A549 (cell line): ENCODE measurements around the gene TEF. TPM values are rescaled to one million over a fixed set of nuclear protein-coding genes. Genes with fewer than 3 reads are reported as not detected.

Experiments
- ATAC-seq, 2 experiments: fragments of 200-7000 bp in 1 of 2; fragments of >200 bp in 1 of 2; cut with Nextera tagmentation in 1 of 2; cut with Tn5 transposase in 1 of 2; 3 replicates each; pipeline versions ENCODE4 v1.8.0 to v1.9.1; 2018 to 2020; ENCODE audit warnings: mild to moderate bottlenecking in 1 of 2, moderate library complexity in 1 of 2
- CTCF ChIA-PET: fragments of 300-600 bp; sonication (Branson Sonifier 250); formaldehyde crosslinking; extraction: SDS; loops from one replicate; lab custom pipeline; 2021; ENCODE audit warnings: antibody characterized with exemption, inconsistent platforms; lab: Yijun Ruan, JAX
- POLR2A ChIA-PET: fragments of 350-600 bp; formaldehyde crosslinking; extraction: SDS; loops from one replicate; lab custom pipeline; 2021; ENCODE audit warnings: antibody characterized with exemption, inconsistent platforms; lab: Yijun Ruan, JAX
- DNase-seq, 2 experiments: peaks; one replicate each; pipeline versions ENCODE4 v3.0.0 to v3.0.0-alpha.2; 2011 to 2016; ENCODE audit warnings: low read depth in 1 of 2, low spot score in 1 of 2
- FAIRE-seq: peaks from 2 replicates; lab custom pipeline; 2011; peaks lifted over from hg19 to GRCh38; lab: Jason Lieb, UNC
- H3K27ac ChIP-seq, 2 experiments: fragments of >200 bp; sonication (Bioruptor Twin); formaldehyde crosslinking; 3 replicates each; pipeline ENCODE4 v1.5.1; 2016 to 2017
- H3K4me1 ChIP-seq: fragments of >200 bp; sonication (Bioruptor Twin); formaldehyde crosslinking; 3 replicates; pipeline ENCODE4 v1.6.1; 2016
- H3K4me2 ChIP-seq: fragments of >200 bp; sonication (Bioruptor Twin); formaldehyde crosslinking; 3 replicates; pipeline ENCODE4 v1.6.1; 2016
- H3K4me3 ChIP-seq: fragments of >200 bp; sonication (Bioruptor Twin); formaldehyde crosslinking; 3 replicates; pipeline ENCODE4 v1.5.1; 2016
- H3K9me3 ChIP-seq: fragments of >200 bp; sonication (Bioruptor Twin); formaldehyde crosslinking; 3 replicates; pipeline ENCODE4 v1.6.1; 2016
- BHLHE40 ChIP-seq: IDR thresholded peaks from 2 replicates; pipeline ENCODE4 v1.6.1; 2012; ENCODE audit warnings: low read depth, low read length, inconsistent platforms
- CBX2 ChIP-seq: fragments of 200-600 bp; sonication (generic); IDR thresholded peaks from 2 replicates; pipeline ENCODE4 v1.6.1; 2016; ENCODE audit warnings: low read depth, mild to moderate bottlenecking, borderline replicate concordance
- EP300 ChIP-seq, 2 experiments: fragments of >200 bp; sonication (Bioruptor Twin); formaldehyde crosslinking; IDR thresholded peaks; 2 replicates in 1 of 2; 3 replicates in 1 of 2; pipeline ENCODE4 v1.6.1; 2016 to 2017
- FOSL2 ChIP-seq, 2 experiments: fragments of 450-650 bp in 1 of 2; fragments of >200 bp in 1 of 2; sonication (Bioruptor Twin) in 1 of 2; formaldehyde crosslinking; IDR thresholded peaks; 2 replicates each; pipeline versions ENCODE4 v1.5.0 to v1.6.1; 2016 to 2020; ENCODE audit warnings: mild to moderate bottlenecking in 1 of 2, moderate library complexity in 1 of 2
- HEYL ChIP-seq: fragments of 250-450 bp; sonication (Bioruptor Pico); IDR thresholded peaks from 2 replicates; pipeline ENCODE4 v1.8.0; 2021; ENCODE audit warnings: mild to moderate bottlenecking, moderate library complexity
- HOXA7 ChIP-seq: fragments of 250-450 bp; sonication (Bioruptor Pico); IDR thresholded peaks from 2 replicates; pipeline ENCODE4 v1.5.0; 2020; ENCODE audit warnings: mild to moderate bottlenecking, moderate library complexity
- HOXB5 ChIP-seq: fragments of 250-450 bp; sonication (Bioruptor Pico); IDR thresholded peaks from 2 replicates; pipeline ENCODE4 v1.5.0; 2020; ENCODE audit warnings: mild to moderate bottlenecking, moderate library complexity
- MAFK ChIP-seq: fragments of 450-650 bp; IDR thresholded peaks from 2 replicates; pipeline ENCODE4 v1.6.1; 2014; ENCODE audit not compliant: partially characterized antibody
- MAZ ChIP-seq: fragments of 150-350 bp; IDR thresholded peaks from 2 replicates; pipeline ENCODE4 v1.6.1; 2014; ENCODE audit warnings: antibody characterized with exemption, low read depth, low read length, borderline replicate concordance
- NPAS2 ChIP-seq: fragments of 250-450 bp; sonication (Bioruptor Pico); IDR thresholded peaks from 2 replicates; pipeline ENCODE4 v1.8.0; 2022; ENCODE audit warnings: mild to moderate bottlenecking, moderate library complexity, borderline replicate concordance
- NR3C1 ChIP-seq: fragments of >200 bp; sonication (Bioruptor Twin); formaldehyde crosslinking; IDR thresholded peaks from 3 replicates; pipeline ENCODE4 v1.6.1; 2017
- POLR2AphosphoS2 ChIP-seq: conservative IDR thresholded peaks from 2 replicates; pipeline ENCODE4 v1.6.1; 2012; ENCODE audit warnings: low read length, improper control_type of control experiment, inconsistent platforms
- RARB ChIP-seq: fragments of 250-450 bp; sonication (Bioruptor Pico); IDR thresholded peaks from 2 replicates; pipeline ENCODE4 v1.8.0; 2021; ENCODE audit warnings: mild to moderate bottlenecking, moderate library complexity
- RFX5 ChIP-seq: fragments of 450-650 bp; IDR thresholded peaks from 2 replicates; pipeline ENCODE4 v1.7.1; 2014; ENCODE audit warnings: antibody characterized with exemption, mild to moderate bottlenecking, moderate library complexity
- RNF2 ChIP-seq: fragments of 200-600 bp; sonication (generic); IDR thresholded peaks from 2 replicates; pipeline ENCODE4 v1.6.1; 2016; ENCODE audit warnings: low read depth, mild to moderate bottlenecking, antibody characterized with exemption, moderate library complexity, borderline replicate concordance
- SMC3 ChIP-seq: fragments of >200 bp; sonication (Bioruptor Twin); formaldehyde crosslinking; IDR thresholded peaks from 3 replicates; pipeline ENCODE4 v1.6.1; 2018; ENCODE audit warnings: inconsistent platforms
- SREBF2 ChIP-seq: fragments of 450-650 bp; IDR thresholded peaks from 2 replicates; pipeline ENCODE4 v1.6.1; 2014; ENCODE audit warnings: mild to moderate bottlenecking, moderate library complexity
- TP53 ChIP-seq: fragments of 250-450 bp; sonication (Bioruptor Pico); IDR thresholded peaks from 2 replicates; pipeline ENCODE4 v1.5.0; 2021; ENCODE audit warnings: mild to moderate bottlenecking, moderate library complexity
- ZFP36 ChIP-seq: fragments of 450-650 bp; IDR thresholded peaks from 2 replicates; pipeline ENCODE4 v1.6.1; 2014; ENCODE audit warnings: borderline replicate concordance; ENCODE audit not compliant: partially characterized antibody
- ZSCAN20 ChIP-seq: fragments of 250-450 bp; sonication (Bioruptor Pico); IDR thresholded peaks from 2 replicates; pipeline ENCODE4 v1.8.0; 2022; ENCODE audit warnings: mild to moderate bottlenecking, moderate library complexity
- WGBS: methylation state at CpG from one replicate; pipeline ENCODE4 v1.1.6; 2017; ENCODE audit errors: missing lambda C conversion rate; 5-methylcytosine and 5-hydroxymethylcytosine counted together
- polyA plus RNA-seq, 4 experiments: library from polyadenylated mRNA; depleted of rRNA in 3 of 4; stranded (reverse); fragments of >200 nt; fragmentation: RNase III in 1 of 4; extraction: RNeasy Plus Mini Kit Qiagen cat#74134 plus additional on column Dnase treatment in 1 of 4; gene quantifications; 2 replicates in 3 of 4; 3 replicates in 1 of 4; pipeline ENCODE4 v1.2.3, GENCODE V29; 2011 to 2017
- TF ChIP-seq, protein P1 (sequence below): fragments of >200 bp; sonication (Bioruptor Twin); formaldehyde crosslinking; IDR thresholded peaks from 3 replicates; pipeline ENCODE4 v1.5.1; 2016
- TF ChIP-seq, protein P2 (sequence below): fragments of >200 bp; sonication (Bioruptor Twin); formaldehyde crosslinking; IDR thresholded peaks from 2 replicates; pipeline ENCODE4 v1.6.1; 2016
- TF ChIP-seq, protein P3 (sequence below): fragments of 250-450 bp; sonication (Bioruptor Pico); IDR thresholded peaks from 2 replicates; pipeline ENCODE4 v1.5.0; 2021; ENCODE audit warnings: mild to moderate bottlenecking, moderate library complexity, borderline replicate concordance
- TF ChIP-seq, protein P4 (sequence below): IDR thresholded peaks from 2 replicates; pipeline ENCODE4 v1.6.1; 2012
- TF ChIP-seq, protein P5 (sequence below): fragments of 150-350 bp; IDR thresholded peaks from 2 replicates; pipeline ENCODE4 v1.6.1; 2014; ENCODE audit warnings: low read depth, mild to moderate bottlenecking, low read length
- TF ChIP-seq, protein P6 (sequence below): fragments of 200-600 bp; sonication (generic); IDR thresholded peaks from 2 replicates; pipeline ENCODE4 v1.6.1; 2016; ENCODE audit warnings: antibody characterized with exemption, mild to moderate bottlenecking, moderate library complexity

Gene TEF
- polyA plus RNA-seq, 2 of the 4 experiments (the other 2 are of a cell fraction): 1.4 to 2.8 TPM

DNA sequence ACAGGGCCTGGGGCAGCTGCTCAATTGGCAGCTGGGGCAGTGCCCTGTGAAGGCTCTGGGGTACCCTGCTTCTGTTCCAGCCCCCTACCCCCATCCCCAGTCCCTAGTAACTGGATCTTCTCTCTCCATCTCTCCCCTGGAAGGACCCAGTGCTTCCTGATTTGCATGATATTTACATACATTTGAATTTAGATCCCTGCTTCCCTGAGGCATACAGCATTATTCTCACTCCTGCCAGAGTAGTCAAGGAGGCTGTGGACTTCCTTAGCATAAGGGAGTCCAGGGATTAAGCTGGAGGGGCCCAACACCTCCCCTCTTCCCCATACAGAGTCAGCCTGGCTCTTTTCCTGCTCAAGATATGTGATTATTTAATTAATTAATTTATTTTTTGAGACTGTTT, 24.7 kb downstream of the TEF start:
- ChIA-PET CTCF (interaction anchor here (0.9 to 9.7 kb wide), 2 partner anchors 95 to 111 kb away, joined by 3 to 196 read pairs; no protein-coding TSS in a partner anchor), POLR2A (no interaction called here)
- H3K27ac ChIP-seq: no peak overlapping the region
- no peak overlapping the region for H3K4me3 ChIP-seq
- peaks cover 13% of the 10 kb centered on the region for H3K4me1 ChIP-seq
- no peak overlapping the region for H3K4me2 ChIP-seq
- ATAC-seq (no peak), FAIRE-seq (no peak), DNase-seq (no peak)
- H3K9me3 ChIP-seq: no peaks in the 10 kb centered on the region
- no peak for TF ChIP-seq HEYL (CRISPR knock-in tag)
- no peak for TF ChIP-seq TP53 (CRISPR knock-in tag)
- TF ChIP-seq SREBF2: no peak
- no peak for TF ChIP-seq ZFP36
- TF ChIP-seq, protein P1, sequence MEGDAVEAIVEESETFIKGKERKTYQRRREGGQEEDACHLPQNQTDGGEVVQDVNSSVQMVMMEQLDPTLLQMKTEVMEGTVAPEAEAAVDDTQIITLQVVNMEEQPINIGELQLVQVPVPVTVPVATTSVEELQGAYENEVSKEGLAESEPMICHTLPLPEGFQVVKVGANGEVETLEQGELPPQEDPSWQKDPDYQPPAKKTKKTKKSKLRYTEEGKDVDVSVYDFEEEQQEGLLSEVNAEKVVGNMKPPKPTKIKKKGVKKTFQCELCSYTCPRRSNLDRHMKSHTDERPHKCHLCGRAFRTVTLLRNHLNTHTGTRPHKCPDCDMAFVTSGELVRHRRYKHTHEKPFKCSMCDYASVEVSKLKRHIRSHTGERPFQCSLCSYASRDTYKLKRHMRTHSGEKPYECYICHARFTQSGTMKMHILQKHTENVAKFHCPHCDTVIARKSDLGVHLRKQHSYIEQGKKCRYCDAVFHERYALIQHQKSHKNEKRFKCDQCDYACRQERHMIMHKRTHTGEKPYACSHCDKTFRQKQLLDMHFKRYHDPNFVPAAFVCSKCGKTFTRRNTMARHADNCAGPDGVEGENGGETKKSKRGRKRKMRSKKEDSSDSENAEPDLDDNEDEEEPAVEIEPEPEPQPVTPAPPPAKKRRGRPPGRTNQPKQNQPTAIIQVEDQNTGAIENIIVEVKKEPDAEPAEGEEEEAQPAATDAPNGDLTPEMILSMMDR: no peak
- TF ChIP-seq, protein P2, sequence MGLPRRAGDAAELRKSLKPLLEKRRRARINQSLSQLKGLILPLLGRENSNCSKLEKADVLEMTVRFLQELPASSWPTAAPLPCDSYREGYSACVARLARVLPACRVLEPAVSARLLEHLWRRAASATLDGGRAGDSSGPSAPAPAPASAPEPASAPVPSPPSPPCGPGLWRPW: no peak
- TF ChIP-seq HOXB5 (CRISPR knock-in tag): no peak
- TF ChIP-seq MAFK: no peak
- no peak for TF ChIP-seq RFX5

DNA sequence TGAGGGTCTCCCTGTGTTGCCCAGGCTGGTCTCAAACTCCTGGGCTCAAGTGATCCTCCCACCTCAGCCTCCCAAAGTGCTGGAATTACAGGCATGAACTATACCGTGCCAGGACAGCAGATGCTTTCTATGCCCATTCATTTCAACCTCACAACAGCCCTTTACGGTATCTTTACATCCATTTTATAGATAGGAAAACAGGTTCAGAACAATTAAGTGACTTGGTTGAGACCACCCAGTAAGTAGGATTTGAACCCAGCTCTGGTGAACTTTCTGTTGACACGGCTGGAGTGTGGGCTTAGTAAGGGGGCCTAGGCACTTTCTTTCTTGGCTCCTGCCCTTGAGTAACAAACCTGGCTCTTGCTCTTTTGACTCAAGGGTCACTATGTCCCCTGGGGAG, 25.7 kb downstream of the TEF start:
- DNase-seq (no peak), ATAC-seq (no peak), FAIRE-seq (no peak)
- ChIA-PET POLR2A (no interaction called here), CTCF (interaction anchor here (0.9 to 9.7 kb wide), 2 partner anchors 94 to 110 kb away, joined by 3 to 196 read pairs; no protein-coding TSS in a partner anchor)
- TF ChIP-seq MAZ: no peak
- TF ChIP-seq, protein P3, sequence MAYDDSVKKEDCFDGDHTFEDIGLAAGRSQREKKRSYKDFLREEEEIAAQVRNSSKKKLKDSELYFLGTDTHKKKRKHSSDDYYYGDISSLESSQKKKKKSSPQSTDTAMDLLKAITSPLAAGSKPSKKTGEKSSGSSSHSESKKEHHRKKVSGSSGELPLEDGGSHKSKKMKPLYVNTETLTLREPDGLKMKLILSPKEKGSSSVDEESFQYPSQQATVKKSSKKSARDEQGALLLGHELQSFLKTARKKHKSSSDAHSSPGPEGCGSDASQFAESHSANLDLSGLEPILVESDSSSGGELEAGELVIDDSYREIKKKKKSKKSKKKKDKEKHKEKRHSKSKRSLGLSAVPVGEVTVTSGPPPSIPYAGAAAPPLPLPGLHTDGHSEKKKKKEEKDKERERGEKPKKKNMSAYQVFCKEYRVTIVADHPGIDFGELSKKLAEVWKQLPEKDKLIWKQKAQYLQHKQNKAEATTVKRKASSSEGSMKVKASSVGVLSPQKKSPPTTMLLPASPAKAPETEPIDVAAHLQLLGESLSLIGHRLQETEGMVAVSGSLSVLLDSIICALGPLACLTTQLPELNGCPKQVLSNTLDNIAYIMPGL: no peak
- TF ChIP-seq, protein P4, sequence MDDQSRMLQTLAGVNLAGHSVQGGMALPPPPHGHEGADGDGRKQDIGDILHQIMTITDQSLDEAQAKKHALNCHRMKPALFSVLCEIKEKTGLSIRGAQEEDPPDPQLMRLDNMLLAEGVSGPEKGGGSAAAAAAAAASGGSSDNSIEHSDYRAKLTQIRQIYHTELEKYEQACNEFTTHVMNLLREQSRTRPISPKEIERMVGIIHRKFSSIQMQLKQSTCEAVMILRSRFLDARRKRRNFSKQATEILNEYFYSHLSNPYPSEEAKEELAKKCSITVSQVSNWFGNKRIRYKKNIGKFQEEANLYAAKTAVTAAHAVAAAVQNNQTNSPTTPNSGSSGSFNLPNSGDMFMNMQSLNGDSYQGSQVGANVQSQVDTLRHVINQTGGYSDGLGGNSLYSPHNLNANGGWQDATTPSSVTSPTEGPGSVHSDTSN: no peak
- no peak for TF ChIP-seq RARB (CRISPR knock-in tag)
- no peak for TF ChIP-seq HEYL (CRISPR knock-in tag)
- TF ChIP-seq ZSCAN20 (CRISPR knock-in tag): no peak
- TF ChIP-seq, protein P2: no peak
- TF ChIP-seq, protein P5, sequence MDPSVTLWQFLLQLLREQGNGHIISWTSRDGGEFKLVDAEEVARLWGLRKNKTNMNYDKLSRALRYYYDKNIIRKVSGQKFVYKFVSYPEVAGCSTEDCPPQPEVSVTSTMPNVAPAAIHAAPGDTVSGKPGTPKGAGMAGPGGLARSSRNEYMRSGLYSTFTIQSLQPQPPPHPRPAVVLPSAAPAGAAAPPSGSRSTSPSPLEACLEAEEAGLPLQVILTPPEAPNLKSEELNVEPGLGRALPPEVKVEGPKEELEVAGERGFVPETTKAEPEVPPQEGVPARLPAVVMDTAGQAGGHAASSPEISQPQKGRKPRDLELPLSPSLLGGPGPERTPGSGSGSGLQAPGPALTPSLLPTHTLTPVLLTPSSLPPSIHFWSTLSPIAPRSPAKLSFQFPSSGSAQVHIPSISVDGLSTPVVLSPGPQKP: no peak
- no peak for TF ChIP-seq CBX2
- TF ChIP-seq NPAS2 (CRISPR knock-in tag): no peak
- no peak for TF ChIP-seq HOXA7 (CRISPR knock-in tag)
- TF ChIP-seq POLR2AphosphoS2: no peak
- no peak for TF ChIP-seq NR3C1
- TF ChIP-seq SMC3: no peak
- TF ChIP-seq, protein P6, sequence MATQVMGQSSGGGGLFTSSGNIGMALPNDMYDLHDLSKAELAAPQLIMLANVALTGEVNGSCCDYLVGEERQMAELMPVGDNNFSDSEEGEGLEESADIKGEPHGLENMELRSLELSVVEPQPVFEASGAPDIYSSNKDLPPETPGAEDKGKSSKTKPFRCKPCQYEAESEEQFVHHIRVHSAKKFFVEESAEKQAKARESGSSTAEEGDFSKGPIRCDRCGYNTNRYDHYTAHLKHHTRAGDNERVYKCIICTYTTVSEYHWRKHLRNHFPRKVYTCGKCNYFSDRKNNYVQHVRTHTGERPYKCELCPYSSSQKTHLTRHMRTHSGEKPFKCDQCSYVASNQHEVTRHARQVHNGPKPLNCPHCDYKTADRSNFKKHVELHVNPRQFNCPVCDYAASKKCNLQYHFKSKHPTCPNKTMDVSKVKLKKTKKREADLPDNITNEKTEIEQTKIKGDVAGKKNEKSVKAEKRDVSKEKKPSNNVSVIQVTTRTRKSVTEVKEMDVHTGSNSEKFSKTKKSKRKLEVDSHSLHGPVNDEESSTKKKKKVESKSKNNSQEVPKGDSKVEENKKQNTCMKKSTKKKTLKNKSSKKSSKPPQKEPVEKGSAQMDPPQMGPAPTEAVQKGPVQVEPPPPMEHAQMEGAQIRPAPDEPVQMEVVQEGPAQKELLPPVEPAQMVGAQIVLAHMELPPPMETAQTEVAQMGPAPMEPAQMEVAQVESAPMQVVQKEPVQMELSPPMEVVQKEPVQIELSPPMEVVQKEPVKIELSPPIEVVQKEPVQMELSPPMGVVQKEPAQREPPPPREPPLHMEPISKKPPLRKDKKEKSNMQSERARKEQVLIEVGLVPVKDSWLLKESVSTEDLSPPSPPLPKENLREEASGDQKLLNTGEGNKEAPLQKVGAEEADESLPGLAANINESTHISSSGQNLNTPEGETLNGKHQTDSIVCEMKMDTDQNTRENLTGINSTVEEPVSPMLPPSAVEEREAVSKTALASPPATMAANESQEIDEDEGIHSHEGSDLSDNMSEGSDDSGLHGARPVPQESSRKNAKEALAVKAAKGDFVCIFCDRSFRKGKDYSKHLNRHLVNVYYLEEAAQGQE: no peak
- no peak for TF ChIP-seq EP300 (IDR thresholded peaks at IDR 0.05)
- no peak for TF ChIP-seq FOSL2 (IDR thresholded peaks at IDR 0.05)
- TF ChIP-seq FOSL2 (CRISPR knock-in tag; IDR thresholded peaks at IDR 0.05): no peak
- no peak for TF ChIP-seq BHLHE40
- TF ChIP-seq RNF2: no peak
- Histone ChIP-seq H3K9me3 (no peaks in the 10 kb centered on the region), H3K4me2 (no peak overlapping the region), H3K4me1 (peaks cover 5% of the 10 kb centered on the region), H3K4me3 (no peak overlapping the region), H3K27ac (no peak overlapping the region)
- whole genome bisulfite sequencing: 97% methylated on average over 3 of the region's 3 CpGs
